Neural crest cell (in vitro differentiated cells): ENCODE measurements around the gene YPEL4. TPM values are rescaled to one million over a fixed set of nuclear protein-coding genes. Genes with fewer than 3 reads are reported as not detected.
"Not testable (repeated sequence)": the region's sequence is repeated elsewhere in the genome, so short reads cannot be mapped to it uniquely, and the experiment has no call there.

Source experiments
- DNase-seq: peaks from one replicate; pipeline ENCODE4 v3.0.0; 2021; ENCODE audit warnings: low read depth, mixed read lengths, low spot score
- H3K27ac Mint-ChIP-seq: one replicate; pipeline ENCODE4 v1.8.0; 2021; ENCODE audit warnings: mild to moderate bottlenecking, mixed read lengths; ENCODE audit not compliant: unreplicated experiment
- H3K27me3 Mint-ChIP-seq: 2 replicates; pipeline ENCODE4 v1.8.0; 2021; ENCODE audit warnings: low read depth, mild to moderate bottlenecking, mixed read lengths
- H3K36me3 Mint-ChIP-seq: 2 replicates; pipeline ENCODE4 v1.8.0; 2021; ENCODE audit warnings: low read depth, mild to moderate bottlenecking, mixed read lengths
- H3K4me1 Mint-ChIP-seq: 2 replicates; pipeline ENCODE4 v1.8.0; 2021; ENCODE audit warnings: mixed read lengths
- H3K4me3 Mint-ChIP-seq: one replicate; pipeline ENCODE4 v1.8.0; 2021; ENCODE audit warnings: mild to moderate bottlenecking, mixed read lengths
- H3K9me3 Mint-ChIP-seq: 2 replicates; pipeline ENCODE4 v1.8.0; 2021; ENCODE audit warnings: mixed read lengths
- CTCF ChIP-seq: fragments of 200-600 bp; sonication (generic); conservative IDR thresholded peaks from 2 replicates; pipeline ENCODE4 v1.5.0; 2021; ENCODE audit warnings: antibody characterized with exemption, mild to moderate bottlenecking
- long read RNA-seq: library from polyadenylated mRNA; unstranded; transcript quantifications from one replicate; pipeline ENCODE4 v2.0.0, GENCODE V29; 2020
- total RNA-seq: library from RNA; stranded (reverse); gene quantifications from 2 replicates; pipeline ENCODE4 v1.2.1, GENCODE V29; 2021

YPEL4 gene
- total RNA-seq = 0.37 and 0.55 TPM in 2 replicates
- long read RNA-seq, partial matches to known transcripts = 0 of 3 reads
- long read RNA-seq, other reads (novel, unspliced or antisense) = 3 of 3 reads

- H3K36me3 Mint-ChIP-seq = no peaks in the 10 kb centered on the region
- peak within 1 kb of the TSS; percentile 88 for H3K27ac Mint-ChIP-seq
- TF ChIP-seq CTCF = no peak
- H3K4me3 Mint-ChIP-seq = peak within 1 kb of the TSS; percentile 93
- peaks cover 5% of the 10 kb centered on the region for H3K9me3 Mint-ChIP-seq
- H3K27me3 Mint-ChIP-seq = peaks cover 66% of the 10 kb centered on the region
- no peak for DNase-seq
- H3K4me1 Mint-ChIP-seq = peaks cover 74% of the 10 kb centered on the region
These were observed at the start of gene YPEL4 for GRCh38 chr11:57649826-57650738. YPEL4 (minus strand) TSS chr11:57649912; CDS start chr11:57647107, 2,805 bp downstream.

- no peak for DNase-seq
- Mint-ChIP-seq H3K9me3 (no peaks in the 10 kb centered on the region), H3K4me1 (no peaks in the 10 kb centered on the region), H3K27me3 (no peaks in the 10 kb centered on the region), H3K27ac (no peak overlapping the region), H3K4me3 (no peak overlapping the region), H3K36me3 (peaks cover 3% of the 10 kb centered on the region)
- TF ChIP-seq CTCF = no peak
These were observed 49.2 kb upstream of the YPEL4 start for GRCh38 chr11:57698843-57699365.

GRCh38 chr11:57690474-57690873, 40.8 kb upstream of the YPEL4 start:
- not testable (repeated sequence) for H3K9me3 Mint-ChIP-seq, H3K4me3 Mint-ChIP-seq, H3K4me1 Mint-ChIP-seq, H3K27ac Mint-ChIP-seq, H3K27me3 Mint-ChIP-seq, DNase-seq
- peaks cover 21% of the 10 kb centered on the region for H3K36me3 Mint-ChIP-seq

GRCh38 chr11:57681168-57681567, 31.5 kb upstream of the YPEL4 start:
- H3K4me3 Mint-ChIP-seq = no peak overlapping the region
- DNase-seq = no peak
- no peaks in the 10 kb centered on the region for H3K27me3 Mint-ChIP-seq
- no peaks in the 10 kb centered on the region for H3K9me3 Mint-ChIP-seq
- no peaks in the 10 kb centered on the region for H3K4me1 Mint-ChIP-seq
- no peak for TF ChIP-seq CTCF
- peaks cover 12% of the 10 kb centered on the region for H3K36me3 Mint-ChIP-seq
- no peak overlapping the region for H3K27ac Mint-ChIP-seq

GRCh38 chr11:57680552-57680874, 30.8 kb upstream of the YPEL4 start:
- TF ChIP-seq CTCF = no peak
- DNase-seq = no peak
- no peaks in the 10 kb centered on the region for H3K4me1 Mint-ChIP-seq
- H3K27ac Mint-ChIP-seq = no peak overlapping the region
- H3K27me3 Mint-ChIP-seq = no peaks in the 10 kb centered on the region
- no peaks in the 10 kb centered on the region for H3K9me3 Mint-ChIP-seq
- H3K36me3 Mint-ChIP-seq = peaks cover 12% of the 10 kb centered on the region
- no peak overlapping the region for H3K4me3 Mint-ChIP-seq

- H3K27me3 Mint-ChIP-seq = no peaks in the 10 kb centered on the region
- H3K9me3 Mint-ChIP-seq = no peaks in the 10 kb centered on the region
- no peak overlapping the region for H3K4me3 Mint-ChIP-seq
- no peak for TF ChIP-seq CTCF
- H3K4me1 Mint-ChIP-seq = no peaks in the 10 kb centered on the region
- no peak overlapping the region for H3K27ac Mint-ChIP-seq
- no peak for DNase-seq
- peaks cover 13% of the 10 kb centered on the region for H3K36me3 Mint-ChIP-seq
These were observed 29.7 kb upstream of the YPEL4 start for GRCh38 chr11:57679396-57679795.
